HG02970 (cell line): ENCODE data around the gene CD247.

Experiments used
- ATAC-seq: cut with Tn5 transposase; IDR thresholded peaks from one replicate; pipeline ENCODE4 v1.9.1; 2021; ENCODE audit warnings: mild to moderate bottlenecking, moderate library complexity, moderate number of reproducible peaks; ENCODE audit not compliant: unreplicated experiment, low FRiP score

CD247 gene

GRCh38 chr1:167543199-167543990 is 25.1 kb upstream of the CD247 start:
- no peak for ATAC-seq

DNA sequence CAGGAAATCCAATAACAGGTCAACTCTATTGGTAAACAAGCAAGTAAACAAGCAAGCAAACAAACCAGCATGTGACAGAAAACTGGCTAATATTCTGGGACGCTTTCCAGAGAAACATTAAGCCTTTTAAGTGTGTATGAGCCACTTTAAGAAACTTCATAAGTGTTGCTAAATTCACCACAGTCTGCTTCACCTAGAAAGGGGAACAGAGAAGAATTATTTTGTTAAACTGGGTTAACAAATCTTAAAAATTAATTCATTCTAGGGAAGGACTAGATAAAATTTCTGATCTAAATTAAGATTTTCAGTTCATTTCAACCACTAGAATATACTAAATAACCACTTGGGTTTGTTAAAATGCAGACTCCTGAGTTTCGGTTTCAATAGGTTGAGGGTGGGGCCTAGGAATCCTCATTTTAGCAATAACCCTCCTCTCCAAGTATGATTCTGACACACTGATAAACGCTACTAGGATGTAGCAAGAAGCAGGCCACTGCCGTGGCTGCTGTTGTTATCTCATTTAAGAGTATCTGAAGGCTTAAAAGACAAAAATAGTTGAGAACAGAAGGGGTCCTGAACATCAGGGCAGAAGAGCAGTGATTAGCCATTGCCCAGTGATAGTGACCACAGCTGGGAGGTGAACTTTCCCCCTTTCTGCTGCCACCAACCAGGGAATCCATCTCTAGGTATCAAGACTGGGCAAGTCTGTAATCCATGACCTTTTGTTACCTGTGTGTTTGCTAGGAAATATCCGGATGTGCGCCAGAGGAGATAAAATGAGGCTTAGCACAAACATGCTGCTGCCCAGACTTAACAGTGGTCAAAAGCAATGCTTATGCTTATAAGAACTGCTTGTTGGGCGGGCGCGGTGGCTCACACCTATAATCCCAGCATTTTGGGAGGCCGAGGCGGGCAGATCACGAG is 24.0 kb upstream of the CD247 start:
- no peak for ATAC-seq

DNA sequence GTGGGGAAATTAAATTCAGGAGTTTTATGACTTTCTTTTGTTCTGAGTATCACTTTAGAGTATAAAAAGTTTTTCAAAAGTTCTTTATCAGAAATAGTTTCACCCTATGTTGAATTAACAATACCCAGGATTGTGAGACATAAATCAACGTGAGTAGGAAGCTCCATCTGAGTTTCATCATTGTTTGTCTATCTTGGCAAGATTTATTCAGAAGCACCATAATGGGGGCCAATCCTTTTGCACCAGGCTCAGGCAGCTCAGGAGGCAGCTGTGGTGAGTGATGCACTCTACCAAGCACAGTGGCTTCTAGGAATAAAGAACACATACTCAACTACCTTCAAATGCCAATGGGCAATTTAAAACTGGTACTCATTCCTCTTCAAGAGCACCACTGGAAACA is 23.3 kb upstream of the CD247 start:
- ATAC-seq = no peak

DNA sequence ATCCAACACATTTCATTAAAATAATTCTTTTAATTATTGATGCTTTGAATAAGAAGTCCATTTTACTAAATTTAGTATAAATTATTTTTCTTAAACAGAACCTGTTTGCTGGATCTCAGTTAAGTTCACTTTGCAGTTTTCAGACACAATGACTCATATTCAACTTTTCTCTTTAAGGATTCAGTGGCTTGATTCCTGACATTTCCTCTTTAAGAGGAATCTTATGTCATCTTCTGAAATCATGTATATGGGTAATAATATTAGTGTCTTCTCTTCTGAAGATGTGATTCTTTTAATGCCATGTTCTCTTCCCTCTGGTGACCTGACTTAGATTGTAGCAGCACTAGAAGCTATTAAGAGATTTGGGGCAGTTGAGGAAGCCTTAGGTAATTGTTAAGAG is 22.7 kb upstream of the CD247 start:
- ATAC-seq = no peak

DNA sequence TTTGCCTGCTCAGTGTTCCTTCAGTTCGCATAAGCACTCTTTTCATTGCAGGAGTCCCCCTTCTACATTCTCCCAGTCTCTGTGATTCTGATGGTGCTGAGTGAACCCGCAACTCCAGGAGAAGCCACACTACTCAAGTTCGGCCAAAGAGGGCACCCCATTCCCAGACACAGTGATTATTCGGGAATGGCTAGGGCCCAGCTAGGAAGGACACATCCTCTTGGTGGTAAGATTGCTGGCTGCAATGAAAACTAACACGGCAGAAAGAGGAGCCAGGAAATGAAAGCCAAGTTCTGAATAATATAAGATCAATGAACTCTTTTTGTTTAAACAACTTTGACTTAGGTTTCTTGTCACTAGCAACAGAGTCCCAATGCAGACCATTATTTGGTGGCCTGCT is 20.3 kb upstream of the CD247 start:
- ATAC-seq = no peak

DNA sequence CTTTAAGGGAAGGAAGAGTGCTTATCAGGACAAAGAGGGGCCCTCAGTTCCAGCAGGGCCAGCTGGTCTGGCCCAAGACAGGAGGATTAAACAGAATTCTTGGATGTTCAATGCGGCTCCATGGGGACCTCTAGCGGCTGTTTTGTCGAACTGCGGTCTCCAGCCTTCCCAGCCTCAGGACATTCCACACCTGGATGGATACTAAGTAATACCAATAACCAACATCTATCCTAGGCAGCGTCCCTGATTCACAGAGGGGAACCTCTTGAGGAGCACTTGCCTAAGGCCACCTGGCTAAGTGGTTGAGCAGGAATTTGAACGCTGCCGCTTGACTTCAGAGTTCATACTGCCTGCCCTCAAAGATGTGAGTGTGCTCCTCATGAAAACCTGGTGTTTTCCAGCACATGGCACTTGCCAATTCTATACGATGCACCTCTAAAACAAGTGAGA is 15.5 kb upstream of the CD247 start:
- no peak for ATAC-seq

DNA sequence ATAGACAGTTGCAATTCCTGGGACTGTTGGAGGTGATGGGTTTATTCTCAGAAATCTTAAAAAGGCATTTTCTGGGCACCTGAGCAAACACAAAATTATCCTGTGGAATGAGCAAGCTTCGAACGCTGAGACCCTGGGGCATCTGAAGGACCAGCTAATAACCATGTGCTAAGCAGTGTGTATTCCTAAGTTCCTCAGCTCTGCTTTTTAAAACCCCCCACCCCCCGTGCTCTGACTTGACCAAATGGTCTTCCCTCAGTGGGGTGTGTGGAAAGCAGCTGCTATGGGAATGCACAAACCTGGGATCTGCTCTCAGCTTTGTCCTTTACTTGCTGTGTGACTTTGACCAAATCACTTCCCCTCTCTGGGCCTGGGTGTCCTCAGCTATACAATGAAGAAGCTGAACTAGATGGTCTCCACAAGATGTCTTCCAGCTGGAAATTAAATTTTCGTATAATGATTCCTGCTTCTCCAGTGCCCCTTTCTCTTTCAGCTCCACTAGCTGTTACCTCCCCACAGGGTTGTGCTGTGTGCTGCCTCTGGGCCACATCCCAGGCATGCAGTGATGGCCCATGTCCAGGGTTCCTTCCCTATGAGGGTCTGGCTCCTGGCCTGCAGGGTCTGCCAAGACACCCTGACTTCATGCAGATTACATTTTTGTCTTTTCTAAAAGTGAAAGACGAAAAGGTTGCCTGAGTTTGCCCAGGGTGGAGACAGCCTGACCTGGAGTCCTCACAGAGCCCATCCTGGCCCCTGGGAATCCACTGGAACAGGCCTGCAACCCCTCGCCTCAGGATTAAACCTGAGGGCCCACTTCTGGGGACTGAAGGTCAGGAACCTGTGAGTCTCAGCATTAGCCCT is 14.9 kb upstream of the CD247 start:
- no peak for ATAC-seq

GRCh38 chr1:167532375-167532774 is 14.0 kb upstream of the CD247 start:
- no peak for ATAC-seq

GRCh38 chr1:167529829-167530474 is 11.6 kb upstream of the CD247 start:
- no peak for ATAC-seq

GRCh38 chr1:167528057-167528728 is 9.9 kb upstream of the CD247 start:
- ATAC-seq = no peak

- no peak for ATAC-seq
Observed at GRCh38 chr1:167526667-167527383, 8.5 kb upstream of the CD247 start.

- ATAC-seq = no peak
Observed at GRCh38 chr1:167524651-167525050, 6.3 kb upstream of the CD247 start.

- no peak for ATAC-seq
Observed at GRCh38 chr1:167522246-167522645, 3.9 kb upstream of the CD247 start.

DNA sequence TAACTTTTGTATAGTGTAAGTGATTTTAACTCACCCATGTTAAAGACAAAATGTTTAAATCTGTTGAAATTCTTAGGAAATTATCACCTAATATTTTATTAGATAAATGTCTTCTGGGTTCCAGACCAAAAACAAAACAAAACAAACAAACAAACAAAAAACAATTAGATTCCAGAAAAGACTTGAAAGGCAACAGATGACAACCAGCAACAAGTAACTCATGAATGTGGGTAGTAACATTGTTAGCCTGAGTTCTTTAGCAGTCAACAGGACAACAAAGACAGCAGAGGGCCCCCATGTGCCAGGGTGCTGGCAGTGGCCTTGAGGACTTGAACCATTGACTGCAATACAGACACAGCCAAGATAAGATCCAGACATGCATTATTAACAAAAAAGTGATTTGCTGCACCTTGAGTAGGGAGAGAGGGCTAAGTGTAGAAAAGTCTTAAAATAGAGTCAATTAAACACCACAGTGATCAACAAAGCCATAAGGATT is 2.4 kb upstream of the CD247 start:
- no peak for ATAC-seq

- ATAC-seq = no peak
Observed at GRCh38 chr1:167517535-167518330, 596 bp downstream of the CD247 start.

- no peak for ATAC-seq
Observed at GRCh38 chr1:167516404-167517388, 1.6 kb downstream of the CD247 start.

GRCh38 chr1:167515893-167516321 is 2.4 kb downstream of the CD247 start:
- no peak for ATAC-seq
